ENCODE measurements around the gene OR4C6. TPM values are rescaled to one million over a fixed set of nuclear protein-coding genes. Genes with fewer than 3 reads are reported as not detected.

The OR4C6 gene
- total RNA-seq, 1 donor from 2014 or later = not detected

GRCh38 chr11:55658031-55658573 is 3.9 kb upstream of the OR4C6 start:
- Histone ChIP-seq H3K4me3 (no peak overlapping the region), H3K9me3 (no peaks in the 10 kb centered on the region), H3K4me1 (no peaks in the 10 kb centered on the region), H3K27ac (no peak overlapping the region), H3K27me3 (no peaks in the 10 kb centered on the region), H3K36me3 (no peaks in the 10 kb centered on the region)
- no peak for TF ChIP-seq CTCF (IDR thresholded peaks at IDR 0.05)
- intact Hi-C loops (cut with DNase I) = no loop called here
- no peak for DNase-seq (ENCODE audit: low spot score in 2 of 2)

- Histone ChIP-seq H3K4me3 (no peak overlapping the region), H3K27ac (no peak overlapping the region), H3K27me3 (no peaks in the 10 kb centered on the region), H3K36me3 (no peaks in the 10 kb centered on the region), H3K4me1 (no peaks in the 10 kb centered on the region), H3K9me3 (no peaks in the 10 kb centered on the region)
- intact Hi-C loops (cut with DNase I) = no loop called here
- no peak for DNase-seq (ENCODE audit: low spot score in 2 of 2)
- no peak for TF ChIP-seq CTCF (IDR thresholded peaks at IDR 0.05)
Observed at GRCh38 chr11:55658608-55659007, 3.4 kb upstream of the OR4C6 start.

- H3K27ac ChIP-seq = no peak overlapping the region
- no peaks in the 10 kb centered on the region for H3K4me1 ChIP-seq
- TF ChIP-seq CTCF (IDR thresholded peaks at IDR 0.05) = no peak
- no peaks in the 10 kb centered on the region for H3K27me3 ChIP-seq
- H3K36me3 ChIP-seq = no peaks in the 10 kb centered on the region
- no peak overlapping the region for H3K4me3 ChIP-seq
- H3K9me3 ChIP-seq = no peaks in the 10 kb centered on the region
- no peak for DNase-seq (ENCODE audit: low spot score in 2 of 2)
- intact Hi-C loops (cut with DNase I) = no loop called here
Observed at GRCh38 chr11:55669376-55669775, 7.4 kb downstream of the OR4C6 start.

GRCh38 chr11:55673860-55674259 is 11.9 kb downstream of the OR4C6 start:
- no peak overlapping the region for H3K4me3 ChIP-seq
- intact Hi-C loops (cut with DNase I) = no loop called here
- no peak for DNase-seq (ENCODE audit: low spot score in 2 of 2)
- H3K9me3 ChIP-seq = no peaks in the 10 kb centered on the region
- no peak overlapping the region for H3K27ac ChIP-seq
- no peaks in the 10 kb centered on the region for H3K27me3 ChIP-seq
- no peaks in the 10 kb centered on the region for H3K36me3 ChIP-seq
- H3K4me1 ChIP-seq = no peaks in the 10 kb centered on the region
- no peak for TF ChIP-seq CTCF (IDR thresholded peaks at IDR 0.05)

GRCh38 chr11:55697817-55698216 is 35.8 kb downstream of the OR4C6 start:
- no peak for TF ChIP-seq CTCF (IDR thresholded peaks at IDR 0.05)
- no peak for DNase-seq (ENCODE audit: low spot score in 2 of 2)
- intact Hi-C loops (cut with DNase I) = no loop called here

GRCh38 chr11:55701429-55701828 is 39.4 kb downstream of the OR4C6 start:
- intact Hi-C loops (cut with DNase I) = no loop called here
- no peaks in the 10 kb centered on the region for H3K27me3 ChIP-seq
- no peaks in the 10 kb centered on the region for H3K9me3 ChIP-seq
- no peak overlapping the region for H3K4me3 ChIP-seq
- no peak for DNase-seq (ENCODE audit: low spot score in 2 of 2)
- no peaks in the 10 kb centered on the region for H3K36me3 ChIP-seq
- TF ChIP-seq CTCF (IDR thresholded peaks at IDR 0.05) = no peak
- no peaks in the 10 kb centered on the region for H3K4me1 ChIP-seq
- no peak overlapping the region for H3K27ac ChIP-seq

More at GRCh38 chr11:55697817-55698216, 35.8 kb downstream of the OR4C6 start:
- Histone ChIP-seq H3K27me3 (no peaks in the 10 kb centered on the region), H3K9me3 (no peaks in the 10 kb centered on the region), H3K36me3 (no peaks in the 10 kb centered on the region), H3K4me1 (no peaks in the 10 kb centered on the region), H3K27ac (no peak overlapping the region), H3K4me3 (no peak overlapping the region)
